Measurements from ENCODE around the gene PDK1. TPM values are rescaled to one million over a fixed set of nuclear protein-coding genes. Genes with fewer than 3 reads are reported as not detected.

PDK1 gene
- total RNA-seq, 1 donor from 2014 or later = 24.2 TPM

GRCh38 chr2:172554352-172555271 is 1.3 kb upstream of the PDK1 start:
- intact Hi-C loops (cut with DNase I) = loop anchor here (2.0 to 10.0 kb wide), 7 partner anchors 460 to 1690 kb away; partner anchors contain the start of genes DCAF17, DYNC1I2, GORASP2 and METTL8
- H3K27ac ChIP-seq = peak overlapping the region; percentile 93 to 95
- H3K4me3 ChIP-seq = peak overlapping the region; percentile 96 to 97

GRCh38 chr2:172555272-172555521 is 693 bp upstream of the PDK1 start:
- Histone ChIP-seq H3K4me1 (peaks cover 0 to 10% of the 10 kb centered on the region in 2 donors), H3K9me3 (no peaks in the 10 kb centered on the region), H3K4me3 (peak overlapping the region; percentile 96 to 97), H3K36me3 (no peaks in the 10 kb centered on the region), H3K27me3 (no peaks in the 10 kb centered on the region), H3K27ac (peak overlapping the region; percentile 93 to 95)
- intact Hi-C loops (cut with DNase I) = loop anchor here (2.0 to 10.0 kb wide), 7 partner anchors 460 to 1690 kb away; partner anchors contain the start of genes DCAF17, DYNC1I2, GORASP2 and METTL8
- no peak for TF ChIP-seq CTCF (IDR thresholded peaks at IDR 0.05)
- DNase-seq (ENCODE audit: low spot score in 2 of 2) = no peak

More at GRCh38 chr2:172554352-172555271, 1.3 kb upstream of the PDK1 start:
- TF ChIP-seq CTCF (IDR thresholded peaks at IDR 0.05) = no peak
- Histone ChIP-seq H3K9me3 (no peaks in the 10 kb centered on the region), H3K36me3 (no peaks in the 10 kb centered on the region), H3K27me3 (no peaks in the 10 kb centered on the region), H3K4me1 (peaks cover 0 to 10% of the 10 kb centered on the region in 2 donors)
- no peak for DNase-seq (ENCODE audit: low spot score in 2 of 2)

GRCh38 chr2:172556284-172557033 is 569 bp downstream of the PDK1 start:
- peaks cover 0 to 10% of the 10 kb centered on the region in 2 donors for H3K4me1 ChIP-seq
- peak overlapping the region; percentile 96 to 97 for H3K4me3 ChIP-seq
- DNase-seq (ENCODE audit: low spot score in 2 of 2) = peak in 1 of 2 donors; percentile 72
- H3K27ac ChIP-seq = peak overlapping the region; percentile 93 to 95
- no peak for TF ChIP-seq CTCF (IDR thresholded peaks at IDR 0.05)
- H3K27me3 ChIP-seq = no peaks in the 10 kb centered on the region
- no peaks in the 10 kb centered on the region for H3K9me3 ChIP-seq
- H3K36me3 ChIP-seq = no peaks in the 10 kb centered on the region
- intact Hi-C loops (cut with DNase I) = loop anchor here (2.0 to 10.0 kb wide), 8 partner anchors 462 to 1930 kb away; partner anchors contain the start of genes DCAF17, DYNC1I2, GPR155 and HAT1

GRCh38 chr2:172558372-172558771 is 2.5 kb downstream of the PDK1 start:
- no peak for TF ChIP-seq CTCF (IDR thresholded peaks at IDR 0.05)
- H3K4me3 ChIP-seq = no peak overlapping the region
- intact Hi-C loops (cut with DNase I) = loop anchor here (5.0 to 10.0 kb wide), 6 partner anchors 464 to 1686 kb away; partner anchors contain the start of genes DCAF17, DYNC1I2, METTL8 and OLA1
- no peak overlapping the region for H3K27ac ChIP-seq
- no peaks in the 10 kb centered on the region for H3K9me3 ChIP-seq
- no peak for DNase-seq (ENCODE audit: low spot score in 2 of 2)
- H3K4me1 ChIP-seq = peaks cover 0 to 10% of the 10 kb centered on the region in 2 donors
- H3K27me3 ChIP-seq = no peaks in the 10 kb centered on the region
- H3K36me3 ChIP-seq = no peaks in the 10 kb centered on the region

- no peak for DNase-seq (ENCODE audit: low spot score in 2 of 2)
- Histone ChIP-seq H3K4me3 (no peak overlapping the region), H3K4me1 (peaks cover 0 to 6% of the 10 kb centered on the region in 2 donors), H3K27ac (no peak overlapping the region), H3K9me3 (no peaks in the 10 kb centered on the region), H3K36me3 (peaks cover 0 to 8% of the 10 kb centered on the region in 2 donors), H3K27me3 (no peaks in the 10 kb centered on the region)
- TF ChIP-seq CTCF (IDR thresholded peaks at IDR 0.05) = no peak
- intact Hi-C loops (cut with DNase I) = no loop called here
Measured at GRCh38 chr2:172560721-172561120, 4.8 kb downstream of the PDK1 start.
